HG02840 (cell line): Measurements from ENCODE around the gene PZP.
"Not testable (repeated sequence)": the region's sequence is repeated elsewhere in the genome, so short reads cannot be mapped to it uniquely, and the experiment has no call there.

ENCODE experiments used
- ATAC-seq: cut with Tn5 transposase; IDR thresholded peaks from one replicate; pipeline ENCODE4 v1.9.1; 2021; ENCODE audit warnings: mild to moderate bottlenecking, moderate library complexity, moderate number of reproducible peaks; ENCODE audit not compliant: unreplicated experiment, low FRiP score

PZP gene

GRCh38 chr12:9198012-9198411, 10.2 kb downstream of the PZP start:
- ATAC-seq: no peak

- no peak for ATAC-seq
Measured at GRCh38 chr12:9184276-9184675, 23.9 kb downstream of the PZP start.

- ATAC-seq: no peak
Measured at GRCh38 chr12:9180810-9181209, 27.4 kb downstream of the PZP start.

- no peak for ATAC-seq
Measured at GRCh38 chr12:9179781-9180180, 28.4 kb downstream of the PZP start.

GRCh38 chr12:9169979-9170634, 38.1 kb downstream of the PZP start:
- no peak for ATAC-seq

- ATAC-seq: not testable (repeated sequence)
Measured at GRCh38 chr12:9167345-9167744, 40.9 kb downstream of the PZP start.

- no peak for ATAC-seq
Measured at GRCh38 chr12:9163392-9163791, 44.8 kb downstream of the PZP start.

- ATAC-seq: no peak
Measured at GRCh38 chr12:9156119-9156518, 52.1 kb downstream of the PZP start.

- no peak for ATAC-seq
Measured at GRCh38 chr12:9149372-9149771, 58.8 kb downstream of the PZP start.

- no peak for ATAC-seq
Measured at GRCh38 chr12:9148926-9149325, 59.3 kb downstream of the PZP start.

- ATAC-seq: no peak
Measured at GRCh38 chr12:9147461-9147860, 60.7 kb downstream of the PZP start.

- ATAC-seq: no peak
Measured at GRCh38 chr12:9144730-9145106, 63.5 kb downstream of the PZP start.

- ATAC-seq: no peak
Measured at GRCh38 chr12:9143929-9144729, 64.1 kb downstream of the PZP start.

GRCh38 chr12:9143137-9143536, 65.1 kb downstream of the PZP start:
- ATAC-seq: no peak

GRCh38 chr12:9139588-9140290, 68.5 kb downstream of the PZP start:
- not testable (repeated sequence) for ATAC-seq

- no peak for ATAC-seq
Measured at GRCh38 chr12:9135903-9136310, 72.3 kb downstream of the PZP start.

GRCh38 chr12:9134981-9135628, 73.1 kb downstream of the PZP start:
- ATAC-seq: no peak

- ATAC-seq: no peak
Measured at GRCh38 chr12:9133216-9133916, 74.8 kb downstream of the PZP start.

GRCh38 chr12:9132008-9132535, 76.1 kb downstream of the PZP start:
- no peak for ATAC-seq

GRCh38 chr12:9130244-9130643, 78.0 kb downstream of the PZP start:
- no peak for ATAC-seq
